GM12892 (cell line): ENCODE data around the gene TMC6.
"Not testable (repeated sequence)": the region's sequence is repeated elsewhere in the genome, so short reads cannot be mapped to it uniquely, and the experiment has no call there.

Experiments used
- DNase-seq: peaks from one replicate; pipeline ENCODE4 v3.0.0; 2011; ENCODE audit not compliant: insufficient read length
- FAIRE-seq: peaks from 2 replicates; lab custom pipeline; 2011; peaks lifted over from hg19 to GRCh38; lab: Jason Lieb, UNC
- POLR2A ChIP-seq: IDR thresholded peaks from 2 replicates; pipeline ENCODE4 v1.6.1; 2011; ENCODE audit warnings: low read depth, low read length, control low read depth
- POLR2AphosphoS5 ChIP-seq: IDR thresholded peaks from 2 replicates; pipeline ENCODE4 v1.6.1; 2011; ENCODE audit warnings: low read depth, low read length, control low read depth
- TAF1 ChIP-seq: IDR thresholded peaks from 2 replicates; pipeline ENCODE4 v1.6.1; 2011; ENCODE audit warnings: low read depth, mild to moderate bottlenecking, control low read depth, low read length, borderline replicate concordance

Gene TMC6

GRCh38 chr17:78088529-78088928, 40.0 kb downstream of the TMC6 start:
- FAIRE-seq, result no peak
- TF ChIP-seq TAF1 (no peak), POLR2A (no peak), POLR2AphosphoS5 (no peak)
- no peak for DNase-seq

GRCh38 chr17:78086740-78087139, 41.8 kb downstream of the TMC6 start:
- no peak for DNase-seq
- no peak for TF ChIP-seq POLR2A
- TF ChIP-seq POLR2AphosphoS5, result no peak
- TF ChIP-seq TAF1, result no peak
- FAIRE-seq, result no peak

GRCh38 chr17:78082988-78083387, 45.6 kb downstream of the TMC6 start:
- no peak for TF ChIP-seq POLR2A
- no peak for DNase-seq
- FAIRE-seq, result no peak

GRCh38 chr17:78082355-78082872, 46.1 kb downstream of the TMC6 start:
- not testable (repeated sequence) for FAIRE-seq, DNase-seq

- FAIRE-seq (no peak), DNase-seq (no peak)
- no peak for TF ChIP-seq POLR2AphosphoS5
- no peak for TF ChIP-seq TAF1
- no peak for TF ChIP-seq POLR2A
Measured at GRCh38 chr17:78081551-78081950, 47.0 kb downstream of the TMC6 start.

GRCh38 chr17:78079253-78079652, 49.3 kb downstream of the TMC6 start:
- FAIRE-seq (no peak), DNase-seq (no peak)
- TF ChIP-seq TAF1 (no peak), POLR2A (no peak), POLR2AphosphoS5 (no peak)

GRCh38 chr17:78075545-78075944, 53.0 kb downstream of the TMC6 start:
- TF ChIP-seq POLR2A (no peak), POLR2AphosphoS5 (no peak), TAF1 (no peak)
- no peak for FAIRE-seq
- DNase-seq, result no peak

- DNase-seq (no peak), FAIRE-seq (no peak)
- TF ChIP-seq TAF1 (no peak), POLR2A (no peak), POLR2AphosphoS5 (no peak)
Measured at GRCh38 chr17:78075011-78075410, 53.5 kb downstream of the TMC6 start.

- DNase-seq (no peak), FAIRE-seq (no peak)
- no peak for TF ChIP-seq POLR2A
- TF ChIP-seq TAF1, result no peak
- TF ChIP-seq POLR2AphosphoS5, result no peak
Measured at GRCh38 chr17:78072961-78073360, 55.6 kb downstream of the TMC6 start.

GRCh38 chr17:78069695-78070094, 58.9 kb downstream of the TMC6 start:
- TF ChIP-seq TAF1, result no peak
- no peak for TF ChIP-seq POLR2AphosphoS5
- no peak for TF ChIP-seq POLR2A
- DNase-seq (no peak), FAIRE-seq (no peak)

GRCh38 chr17:78066976-78067375, 61.6 kb downstream of the TMC6 start:
- not testable (repeated sequence) for FAIRE-seq, DNase-seq

GRCh38 chr17:78064708-78065107, 63.8 kb downstream of the TMC6 start:
- DNase-seq (no peak), FAIRE-seq (no peak)
- no peak for TF ChIP-seq TAF1
- no peak for TF ChIP-seq POLR2AphosphoS5
- no peak for TF ChIP-seq POLR2A

- TF ChIP-seq POLR2A (no peak), TAF1 (no peak), POLR2AphosphoS5 (no peak)
- DNase-seq, result no peak
- no peak for FAIRE-seq
Measured at GRCh38 chr17:78063489-78063888, 65.1 kb downstream of the TMC6 start.
